A673 (cell line): ENCODE measurements around the gene ZSCAN21. TPM values are rescaled to one million over a fixed set of nuclear protein-coding genes. Genes with fewer than 3 reads are reported as not detected.

Source experiments
- BruUV-seq: library from RNA; stranded (reverse); fragments of 400-500 nt; replicated peaks from 2 replicates; lab custom pipeline; 2021; lab: Mats Ljungman, UMichigan
- CTCF ChIA-PET: fragments of 300-600 bp; sonication (Branson Sonifier 250); formaldehyde crosslinking; loops from one replicate; lab custom pipeline; 2022; ENCODE audit warnings: antibody characterized with exemption; lab: Charles Lee
- POLR2A ChIA-PET: fragments of 300-600 bp; sonication (Branson Sonifier 250); formaldehyde crosslinking; loops from one replicate; lab custom pipeline; 2022; ENCODE audit warnings: antibody characterized with exemption; ENCODE audit not compliant: low non-redundant PET; lab: Charles Lee
- DNase-seq: peaks from one replicate; pipeline ENCODE4 v3.0.0-alpha.2; 2015; ENCODE audit warnings: low spot score
- H3K27ac ChIP-seq: fragments of 200-600 bp; sonication (generic); 2 replicates; pipeline ENCODE4 v1.5.1; 2016; ENCODE audit warnings: mixed run types, low read depth, mild to moderate bottlenecking, mixed read lengths, antibody characterized with exemption, low read length; ENCODE audit not compliant: poor library complexity, severe bottlenecking
- H3K27me3 ChIP-seq: fragments of 200-600 bp; sonication (generic); replicated peaks from 2 replicates; pipeline ENCODE4 v1.6.1; 2017; ENCODE audit warnings: mixed run types, low read depth, mild to moderate bottlenecking, mixed read lengths, antibody characterized with exemption, low read length; ENCODE audit not compliant: insufficient read depth, poor library complexity
- H3K36me3 ChIP-seq: fragments of 200-600 bp; sonication (generic); 2 replicates; pipeline ENCODE4 v1.6.1; 2016; ENCODE audit warnings: mixed run types, mild to moderate bottlenecking, mixed read lengths, antibody characterized with exemption, low read length; ENCODE audit not compliant: insufficient read depth, poor library complexity, severe bottlenecking
- H3K4me1 ChIP-seq: fragments of 200-600 bp; sonication (generic); 2 replicates; pipeline ENCODE4 v1.6.1; 2017; ENCODE audit warnings: mixed run types, mild to moderate bottlenecking, mixed read lengths, antibody characterized with exemption, low read length; ENCODE audit not compliant: insufficient read depth, poor library complexity, severe bottlenecking
- H3K4me3 ChIP-seq: fragments of 200-600 bp; sonication (generic); 2 replicates; pipeline ENCODE4 v1.5.1; 2016; ENCODE audit warnings: low read depth, mixed run types, mild to moderate bottlenecking, mixed read lengths, low read length; ENCODE audit not compliant: poor library complexity, severe bottlenecking
- H3K9me3 ChIP-seq: fragments of 200-600 bp; sonication (generic); 2 replicates; pipeline ENCODE4 v1.6.1; 2016; ENCODE audit warnings: mixed run types, low read depth, mild to moderate bottlenecking, mixed read lengths, antibody characterized with exemption, low read length; ENCODE audit not compliant: poor library complexity, severe bottlenecking
- EZH2 ChIP-seq: fragments of 200-600 bp; sonication (generic); IDR thresholded peaks from 2 replicates; pipeline ENCODE4 v1.6.1; 2017; ENCODE audit warnings: borderline replicate concordance, low read depth, mild to moderate bottlenecking, mixed read lengths, antibody characterized with exemption, low read length; ENCODE audit not compliant: poor library complexity, severe bottlenecking
- intact Hi-C: fragments of 100-400 bp; cut with micrococcal nuclease; formaldehyde crosslinking; loops from one replicate; pipeline ENCODE4 v1.10.0; 2022; ENCODE audit not compliant: unreplicated experiment
- total RNA-seq: library from RNA; stranded (reverse); gene quantifications from 2 replicates; pipeline ENCODE4 v1.2.3, GENCODE V29; 2021
- TF ChIP-seq, protein P1 (sequence below): fragments of 300-800, 200-600 bp; sonication (generic); conservative IDR thresholded peaks from 2 replicates; pipeline ENCODE4 v1.5.1; 2017; ENCODE audit warnings: low read depth, mild to moderate bottlenecking, antibody characterized with exemption, low read length, moderate library complexity, mixed read lengths

Gene ZSCAN21
- total RNA-seq, 1 experiment from 2014 or later, result 17.2 TPM

DNA sequence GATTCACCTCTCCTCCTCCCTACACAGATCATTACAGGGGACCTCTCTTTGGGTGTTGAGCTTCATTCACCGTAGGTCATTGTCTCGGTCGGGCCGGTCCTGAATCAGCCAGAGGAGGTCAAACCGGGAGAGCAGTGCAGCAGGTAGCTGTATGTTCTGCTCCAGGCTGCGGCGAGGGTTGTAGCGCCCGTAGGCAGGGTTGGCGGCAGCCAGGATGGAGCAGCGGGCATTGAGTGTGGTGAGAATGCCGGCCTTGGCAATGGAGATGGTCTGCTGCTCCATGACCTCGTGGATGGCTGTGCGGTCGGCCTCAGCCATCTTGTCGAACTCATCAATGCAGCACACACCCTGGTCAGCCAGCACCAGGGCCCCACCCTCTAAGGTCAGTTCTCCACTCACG is 46.1 kb downstream of the ZSCAN21 start:
- ChIA-PET CTCF (interaction anchor here (0.6 kb wide), 1 partner anchor 69 kb away, joined by 3 read pairs; no protein-coding TSS in a partner anchor), POLR2A (no interaction called here)
- no TSS peak for BruUV-seq
- H3K4me1 ChIP-seq, result peaks cover 25% of the 10 kb centered on the region
- no peaks in the 10 kb centered on the region for H3K27me3 ChIP-seq
- no peak for DNase-seq
- no peak for TF ChIP-seq EZH2
- TF ChIP-seq, protein P1, sequence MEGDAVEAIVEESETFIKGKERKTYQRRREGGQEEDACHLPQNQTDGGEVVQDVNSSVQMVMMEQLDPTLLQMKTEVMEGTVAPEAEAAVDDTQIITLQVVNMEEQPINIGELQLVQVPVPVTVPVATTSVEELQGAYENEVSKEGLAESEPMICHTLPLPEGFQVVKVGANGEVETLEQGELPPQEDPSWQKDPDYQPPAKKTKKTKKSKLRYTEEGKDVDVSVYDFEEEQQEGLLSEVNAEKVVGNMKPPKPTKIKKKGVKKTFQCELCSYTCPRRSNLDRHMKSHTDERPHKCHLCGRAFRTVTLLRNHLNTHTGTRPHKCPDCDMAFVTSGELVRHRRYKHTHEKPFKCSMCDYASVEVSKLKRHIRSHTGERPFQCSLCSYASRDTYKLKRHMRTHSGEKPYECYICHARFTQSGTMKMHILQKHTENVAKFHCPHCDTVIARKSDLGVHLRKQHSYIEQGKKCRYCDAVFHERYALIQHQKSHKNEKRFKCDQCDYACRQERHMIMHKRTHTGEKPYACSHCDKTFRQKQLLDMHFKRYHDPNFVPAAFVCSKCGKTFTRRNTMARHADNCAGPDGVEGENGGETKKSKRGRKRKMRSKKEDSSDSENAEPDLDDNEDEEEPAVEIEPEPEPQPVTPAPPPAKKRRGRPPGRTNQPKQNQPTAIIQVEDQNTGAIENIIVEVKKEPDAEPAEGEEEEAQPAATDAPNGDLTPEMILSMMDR, result no peak
- H3K36me3 ChIP-seq, result peaks cover 94% of the 10 kb centered on the region
- no peak overlapping the region for H3K4me3 ChIP-seq
- peak overlapping the region; percentile 22 for H3K27ac ChIP-seq
- intact Hi-C loops, result no loop called here
- no peaks in the 10 kb centered on the region for H3K9me3 ChIP-seq

DNA sequence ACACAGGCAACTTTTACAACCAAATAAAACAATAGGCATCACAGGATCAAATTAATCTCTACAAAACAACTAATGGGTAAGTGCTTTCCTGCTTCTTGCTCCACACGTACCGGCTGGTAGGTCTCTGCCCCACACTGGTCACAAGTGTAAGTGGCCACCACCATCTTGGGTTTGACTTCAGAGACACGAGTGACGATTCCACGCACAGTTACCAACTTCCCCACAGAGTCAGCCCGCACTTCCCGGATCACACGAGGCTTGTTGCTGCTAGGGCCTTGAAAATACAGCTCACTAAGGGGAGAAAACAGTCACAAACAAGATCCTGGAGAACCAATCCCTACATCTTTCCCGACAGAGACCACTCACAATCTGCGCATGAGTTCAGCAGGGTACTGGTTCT is 49.3 kb downstream of the ZSCAN21 start:
- Histone ChIP-seq H3K9me3 (no peaks in the 10 kb centered on the region), H3K36me3 (peaks cover 65% of the 10 kb centered on the region), H3K4me1 (peaks cover 29% of the 10 kb centered on the region), H3K27ac (no peak overlapping the region), H3K4me3 (peak overlapping the region; percentile 71), H3K27me3 (no peaks in the 10 kb centered on the region)
- intact Hi-C loops, result no loop called here
- BruUV-seq, result TSS peak; percentile 46
- ChIA-PET CTCF (no interaction called here), POLR2A (no interaction called here)
- TF ChIP-seq, protein P1, result no peak
- TF ChIP-seq EZH2, result no peak
- DNase-seq, result no peak

DNA sequence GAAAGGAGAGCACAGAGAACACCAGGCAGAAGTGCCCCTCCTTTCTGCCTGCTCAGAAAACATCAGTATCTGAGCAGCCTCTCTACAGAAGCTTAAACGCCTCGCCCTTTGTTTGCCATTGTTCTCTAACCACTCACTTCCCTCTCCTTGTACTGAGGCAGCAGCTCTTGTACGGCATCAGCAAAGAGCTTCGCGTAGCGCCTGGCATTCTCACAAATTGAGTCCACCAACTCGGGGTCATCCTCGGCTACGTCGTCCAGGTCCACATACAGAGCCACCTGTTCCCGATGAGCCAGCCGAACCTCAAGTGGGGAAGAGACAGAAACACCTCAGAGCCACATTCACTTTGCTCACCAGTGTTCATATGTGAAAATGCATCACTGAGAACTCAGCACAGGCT is 49.9 kb downstream of the ZSCAN21 start:
- BruUV-seq, result no TSS peak
- intact Hi-C loops, result no loop called here
- H3K27ac ChIP-seq, result peak overlapping the region; percentile 99
- peak overlapping the region; percentile 71 for H3K4me3 ChIP-seq
- no peak for DNase-seq
- H3K27me3 ChIP-seq, result no peaks in the 10 kb centered on the region
- H3K9me3 ChIP-seq, result no peaks in the 10 kb centered on the region
- TF ChIP-seq EZH2, result no peak
- TF ChIP-seq, protein P1, result no peak
- H3K36me3 ChIP-seq, result peaks cover 62% of the 10 kb centered on the region
- peaks cover 29% of the 10 kb centered on the region for H3K4me1 ChIP-seq
- ChIA-PET CTCF (no interaction called here), POLR2A (no interaction called here)
